HG03175 (cell line): Measurements from ENCODE around the gene RUNX1.

Source experiments
- ATAC-seq: cut with Tn5 transposase; IDR thresholded peaks from one replicate; pipeline ENCODE4 v1.9.1; 2021; ENCODE audit warnings: mild to moderate bottlenecking, moderate library complexity; ENCODE audit not compliant: unreplicated experiment

RUNX1 gene

DNA sequence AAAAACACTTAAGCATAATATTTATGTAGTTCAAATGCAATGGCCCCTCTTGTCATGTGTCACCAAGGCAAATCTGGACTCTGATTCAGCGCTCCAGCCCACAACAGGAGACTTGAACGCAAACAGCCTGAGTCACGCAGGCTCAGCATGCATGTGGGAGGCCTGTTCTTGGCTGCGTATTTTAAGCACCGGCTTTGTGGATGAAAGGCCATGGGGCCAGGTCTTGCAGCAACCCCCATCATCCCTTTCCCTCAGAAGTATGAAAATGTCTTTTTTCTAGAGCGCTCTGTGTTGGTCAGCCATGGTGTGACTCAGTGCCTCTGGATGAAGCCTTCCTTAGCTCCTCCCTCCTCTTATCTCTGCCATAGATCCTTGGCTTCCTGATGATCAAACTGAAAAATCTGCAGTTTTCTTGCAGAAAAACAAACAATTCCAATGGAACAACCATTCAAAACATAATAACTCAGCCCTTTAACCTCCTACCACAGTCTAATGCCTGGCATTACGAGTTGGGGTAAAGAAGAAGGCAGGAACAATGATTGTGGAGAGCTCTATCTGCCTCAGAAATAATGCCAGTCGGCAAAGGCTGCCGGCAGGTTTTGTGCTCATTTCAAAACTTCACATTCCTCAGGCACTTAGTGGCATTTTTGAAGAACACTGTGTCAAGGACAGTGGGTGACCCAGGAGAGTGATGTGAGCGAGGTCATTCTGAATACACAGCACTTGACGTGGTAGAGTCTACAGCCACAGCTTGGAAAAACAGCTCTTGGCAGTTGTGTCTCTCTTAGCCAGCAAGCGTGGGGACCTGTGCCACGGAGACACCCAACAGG, 212.8 kb downstream of the RUNX1 start:
- no peak for ATAC-seq

DNA sequence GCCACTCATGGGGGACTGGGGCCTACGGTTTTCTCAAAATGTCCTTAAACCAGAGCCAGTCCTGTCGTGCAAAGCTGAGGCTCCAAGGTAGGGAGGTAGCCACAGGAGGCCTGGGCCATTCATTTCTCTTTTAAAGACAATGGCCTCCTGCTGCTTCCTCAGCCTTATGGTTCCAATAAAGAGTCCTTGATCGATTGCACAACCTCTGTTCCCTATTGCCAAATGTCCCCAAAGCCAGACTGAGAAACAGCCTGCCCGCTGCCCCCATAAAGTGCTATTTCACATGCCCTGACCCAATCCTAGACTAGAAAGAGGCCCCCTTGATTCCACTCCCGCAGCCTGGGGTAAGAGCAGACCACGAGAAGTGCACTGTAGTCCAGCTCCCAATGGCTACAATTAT, 213.6 kb downstream of the RUNX1 start:
- ATAC-seq = no peak

DNA sequence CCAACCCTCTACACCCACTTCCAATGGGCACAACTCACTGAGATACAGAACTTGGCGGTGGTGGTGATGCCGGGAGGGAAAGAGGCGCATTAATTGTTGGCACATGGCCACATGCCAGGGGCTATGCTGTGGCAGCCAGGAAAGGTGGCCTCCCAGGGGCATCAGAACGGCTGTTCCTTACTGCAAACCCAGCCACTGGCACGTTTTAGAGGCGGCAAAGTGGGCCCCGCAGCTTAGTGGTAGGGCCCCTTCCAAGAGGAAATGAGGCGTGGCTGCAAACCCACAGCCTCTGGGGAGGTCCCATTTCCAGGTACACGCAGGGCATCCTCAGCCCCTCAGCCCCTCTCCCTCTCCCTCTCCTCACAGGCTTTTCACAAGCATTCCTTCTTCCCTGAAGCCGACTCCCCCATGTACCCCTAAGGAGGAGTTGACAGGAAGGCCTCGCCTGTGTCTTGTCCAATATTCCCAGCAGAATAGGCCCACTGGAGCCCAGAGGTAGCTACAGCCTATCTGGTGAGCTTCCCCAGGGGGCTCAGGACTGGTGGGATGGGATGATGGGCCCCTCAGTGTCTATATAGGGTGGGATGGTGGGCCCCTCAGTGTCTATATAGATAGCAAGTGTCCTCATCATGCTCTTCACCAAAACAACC, 214.1 kb downstream of the RUNX1 start:
- no peak for ATAC-seq

DNA sequence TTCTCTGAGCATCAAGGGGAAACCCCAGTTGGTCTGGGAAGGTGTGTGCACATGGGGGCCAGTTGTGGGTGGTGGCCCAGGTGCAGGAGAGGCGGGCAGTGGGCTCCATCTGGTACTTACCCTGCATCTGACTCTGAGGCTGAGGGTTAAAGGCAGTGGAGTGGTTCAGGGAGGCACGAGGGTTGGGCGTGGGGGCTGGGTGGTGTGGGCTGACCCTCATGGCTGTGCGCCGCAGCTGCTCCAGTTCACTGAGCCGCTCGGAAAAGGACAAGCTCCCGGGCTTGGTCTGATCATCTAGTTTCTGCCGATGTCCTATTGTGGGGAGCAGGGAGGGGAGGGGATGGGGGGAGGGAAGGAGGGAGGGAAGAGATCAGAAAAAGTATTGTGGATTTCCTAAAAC, 214.8 kb downstream of the RUNX1 start:
- no peak for ATAC-seq

DNA sequence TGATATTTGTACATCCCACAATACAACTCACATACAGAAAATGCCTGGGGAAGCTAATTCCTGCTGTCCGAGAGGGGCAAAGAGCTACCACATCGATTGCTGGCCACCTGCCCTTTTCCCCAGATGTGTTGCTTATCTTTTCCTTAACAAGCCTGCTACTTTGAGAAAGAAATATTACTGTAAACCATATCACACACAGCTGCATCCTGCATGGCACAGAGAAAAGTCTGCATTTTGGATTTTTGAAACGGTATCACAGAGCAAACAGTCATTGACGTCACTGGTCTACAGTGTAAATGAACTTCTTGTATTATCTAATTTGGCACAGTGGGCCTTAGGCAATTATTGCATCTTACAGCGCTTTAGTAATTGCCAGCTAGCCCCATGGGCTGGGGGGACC, 215.6 kb downstream of the RUNX1 start:
- no peak for ATAC-seq

DNA sequence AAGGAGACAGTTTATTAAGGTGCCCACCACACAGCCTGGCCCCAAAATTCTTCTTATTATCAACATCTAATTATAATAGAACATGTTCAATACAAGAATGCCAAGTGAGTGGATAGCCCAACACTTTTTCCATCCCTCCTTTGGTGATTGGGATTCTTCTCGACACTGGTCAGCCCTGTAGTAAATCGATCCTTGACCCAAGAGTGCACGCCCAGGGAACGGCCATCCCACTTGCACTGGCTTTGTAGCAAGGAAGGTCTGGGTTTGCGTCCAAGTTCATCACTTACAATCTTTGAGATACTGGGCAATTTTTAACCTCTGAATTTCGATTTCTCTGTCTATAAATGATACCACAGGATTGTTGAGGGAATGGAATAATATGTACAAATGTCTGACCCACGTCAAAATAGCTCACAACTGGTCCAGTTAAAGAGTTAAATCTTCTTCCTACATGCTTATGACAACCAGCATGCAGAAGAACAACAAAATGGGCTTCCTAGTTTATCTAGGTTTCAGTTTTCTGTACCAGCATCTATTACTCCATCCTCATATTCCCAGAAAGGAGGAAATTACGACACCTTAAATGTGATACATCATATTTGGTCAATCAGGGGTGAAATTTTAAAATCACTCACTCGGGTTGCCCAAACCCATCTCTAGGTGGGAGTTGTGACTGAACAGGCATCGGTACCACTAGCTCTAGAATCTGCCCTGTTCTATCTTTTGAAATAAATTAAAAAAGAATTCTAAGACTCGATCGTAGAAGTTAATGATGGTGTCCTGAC, 218.5 kb downstream of the RUNX1 start:
- no peak for ATAC-seq

DNA sequence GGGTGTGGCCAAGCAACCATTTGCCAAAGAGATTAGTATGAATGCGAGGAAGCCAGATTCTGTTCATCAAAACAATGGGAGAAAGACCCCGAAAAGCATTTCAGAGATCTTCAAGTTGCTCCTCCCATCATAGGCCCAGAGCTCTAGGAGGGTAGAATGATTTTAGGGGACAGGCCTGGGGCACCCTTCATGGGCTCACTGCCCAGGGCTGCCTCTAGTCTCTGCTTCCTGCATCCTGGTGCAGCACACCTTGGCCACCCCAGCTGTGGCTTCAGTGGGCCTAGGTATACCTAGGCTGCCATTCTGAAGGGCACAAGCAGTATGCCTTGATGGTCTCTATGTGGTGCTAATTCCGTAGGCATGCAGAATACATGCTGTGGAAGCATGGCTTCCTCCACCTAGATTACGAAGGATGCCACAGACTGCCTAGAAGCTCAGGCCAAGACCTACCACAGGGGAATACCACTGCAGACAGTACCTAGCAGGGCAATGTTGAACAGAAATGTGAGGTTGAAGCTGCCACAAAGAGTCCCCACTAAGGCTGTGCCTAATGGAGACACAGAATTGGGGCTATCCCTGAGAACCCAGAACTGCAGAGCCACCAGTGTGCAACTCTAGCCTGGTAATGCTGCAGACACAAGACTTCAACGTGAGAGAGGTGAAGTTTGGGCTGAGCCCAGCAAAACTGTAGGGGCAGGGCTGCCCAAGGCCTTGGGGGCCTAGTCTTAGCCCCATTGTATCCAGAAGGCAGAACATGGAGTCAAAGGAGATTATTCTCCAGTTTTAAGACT, 221.5 kb downstream of the RUNX1 start:
- no peak for ATAC-seq

DNA sequence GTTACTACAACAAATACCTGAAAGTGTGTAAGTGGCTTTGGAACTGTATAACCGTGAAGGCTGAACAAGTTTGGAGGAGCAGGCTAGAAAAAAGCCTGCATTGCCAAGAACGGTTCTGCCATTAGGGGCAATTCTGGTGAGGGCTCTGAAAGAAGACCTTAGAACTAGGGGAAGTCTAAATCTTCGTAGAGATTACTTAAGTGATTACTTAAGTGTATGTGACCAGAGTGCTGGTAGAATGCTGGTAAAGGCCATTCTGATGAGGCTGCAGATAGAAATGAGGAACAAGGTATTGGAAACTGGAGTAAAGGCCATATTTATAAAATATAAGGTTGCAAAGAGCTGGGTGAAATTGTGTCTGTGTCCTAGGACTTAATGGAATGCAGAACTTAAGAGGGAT, 222.3 kb downstream of the RUNX1 start:
- ATAC-seq = no peak

DNA sequence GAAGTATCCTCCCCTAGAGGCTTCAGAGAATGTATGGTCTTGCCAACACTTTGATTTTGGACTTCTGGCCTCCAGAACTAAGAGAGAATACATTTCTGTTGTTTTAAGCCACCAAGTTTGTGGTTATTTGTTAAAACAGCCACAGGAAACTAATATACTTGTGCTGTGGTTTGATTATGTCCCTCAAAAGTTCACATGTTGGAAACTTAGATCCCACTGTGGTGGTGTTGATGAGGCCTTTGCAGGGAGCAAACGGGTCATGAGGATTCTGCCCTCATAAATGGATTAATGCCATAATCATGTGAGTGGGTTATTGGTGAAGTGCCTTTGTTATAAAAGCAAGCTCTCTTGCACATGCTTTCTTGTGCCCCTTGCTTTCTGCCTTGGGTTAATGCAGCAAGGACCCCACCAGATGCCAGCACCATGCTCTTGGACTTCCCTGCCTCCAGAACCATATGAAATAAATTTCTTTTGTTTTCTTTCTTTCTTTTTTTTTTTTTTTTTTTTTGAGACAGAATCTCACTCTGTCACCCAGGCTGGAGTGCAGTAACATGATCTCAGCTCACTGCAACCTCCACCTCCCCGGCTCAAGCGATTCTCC, 223.1 kb downstream of the RUNX1 start:
- ATAC-seq = no peak

DNA sequence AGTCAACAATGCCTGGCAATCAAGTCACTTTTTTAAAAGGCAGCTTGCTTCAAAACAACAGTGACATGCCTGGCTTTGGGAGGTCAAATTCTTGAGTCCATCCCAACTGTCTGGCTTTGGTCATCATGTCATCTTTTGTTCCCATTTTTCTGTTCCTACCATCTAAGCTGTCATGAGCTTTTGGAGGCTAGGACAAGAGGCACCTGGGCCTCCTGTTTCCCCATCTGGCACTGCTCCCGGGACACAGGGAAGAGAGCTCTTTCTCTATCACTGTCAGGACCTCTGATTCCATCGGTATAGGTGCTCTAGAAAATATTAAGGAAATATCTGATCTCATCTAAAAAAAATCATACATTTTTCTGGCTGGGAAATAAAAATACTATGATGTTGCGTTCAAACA, 224.0 kb downstream of the RUNX1 start:
- no peak for ATAC-seq

DNA sequence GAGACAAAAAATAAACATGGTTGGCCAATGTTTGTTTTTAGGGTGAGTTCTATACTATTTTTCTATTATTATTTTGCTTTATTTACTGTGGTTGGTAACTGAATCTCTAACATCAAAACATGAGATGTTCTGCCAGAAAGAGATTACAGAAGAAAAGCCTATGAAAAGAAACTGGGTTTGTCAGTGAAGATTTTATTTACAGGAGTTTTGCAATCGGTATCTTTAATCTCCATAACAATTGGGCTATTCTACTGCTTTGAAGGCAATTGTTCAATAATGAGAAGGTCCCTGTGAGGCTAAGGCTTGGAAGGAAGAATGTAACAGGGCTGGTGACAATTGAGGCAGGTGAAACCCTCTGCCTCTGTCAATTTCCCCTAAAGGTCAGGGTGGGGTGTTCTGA, 224.8 kb downstream of the RUNX1 start:
- no peak for ATAC-seq

DNA sequence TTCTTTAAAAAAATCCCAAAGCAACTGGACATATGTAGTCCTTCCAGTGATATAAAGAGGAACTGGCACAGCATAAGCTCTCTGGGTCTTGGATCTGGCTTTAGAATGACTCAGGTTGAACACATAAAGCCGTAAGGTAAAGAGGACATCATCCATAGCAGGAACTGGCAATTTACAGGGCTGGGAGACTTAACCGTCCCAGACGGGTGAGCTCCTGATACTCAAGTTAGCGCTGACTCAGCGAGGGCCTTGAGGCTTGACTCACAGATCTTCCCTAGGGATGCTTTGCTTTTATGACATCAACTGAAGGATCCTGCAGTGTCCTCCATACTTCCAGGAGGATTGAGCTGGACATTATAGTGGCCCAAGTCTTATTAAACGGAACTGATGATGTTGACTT, 226.2 kb downstream of the RUNX1 start:
- no peak for ATAC-seq

DNA sequence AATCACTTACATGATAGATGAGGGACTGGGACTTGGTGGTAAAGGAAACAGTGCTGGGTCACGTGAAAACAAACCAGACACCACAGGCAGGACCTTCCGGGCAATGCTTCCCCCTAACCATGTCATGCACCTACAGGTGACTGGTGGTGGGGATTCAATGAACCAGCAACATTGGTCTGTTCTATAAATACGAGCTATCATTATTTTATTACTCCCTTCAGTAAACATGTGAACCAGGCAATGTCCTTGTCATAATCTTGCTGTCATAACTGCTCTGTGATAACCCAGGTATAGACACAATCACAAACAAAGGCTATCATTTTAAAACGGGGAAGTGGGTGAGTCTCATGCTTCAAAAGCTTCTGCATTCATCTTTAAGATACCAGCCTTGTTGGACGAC, 226.9 kb downstream of the RUNX1 start:
- no peak for ATAC-seq

DNA sequence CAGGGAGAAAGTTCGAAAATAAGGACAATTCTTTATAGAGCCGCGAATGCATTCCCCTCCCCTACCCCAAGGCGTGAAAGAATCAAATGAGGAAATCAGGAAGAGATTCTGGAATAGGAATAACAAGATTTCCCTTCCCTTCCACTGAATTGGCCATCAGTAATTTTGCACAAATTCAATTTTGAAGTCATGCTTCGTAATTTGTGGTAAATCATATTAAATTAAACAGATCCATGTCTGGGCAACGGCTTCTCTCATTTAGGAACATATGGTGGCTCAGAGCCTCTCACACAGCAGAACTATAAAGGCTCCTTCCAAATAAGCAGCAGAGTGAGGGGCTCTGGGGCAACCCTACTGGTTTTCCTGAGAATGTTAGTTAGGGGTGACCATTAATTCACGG, 227.4 kb downstream of the RUNX1 start:
- ATAC-seq = no peak

DNA sequence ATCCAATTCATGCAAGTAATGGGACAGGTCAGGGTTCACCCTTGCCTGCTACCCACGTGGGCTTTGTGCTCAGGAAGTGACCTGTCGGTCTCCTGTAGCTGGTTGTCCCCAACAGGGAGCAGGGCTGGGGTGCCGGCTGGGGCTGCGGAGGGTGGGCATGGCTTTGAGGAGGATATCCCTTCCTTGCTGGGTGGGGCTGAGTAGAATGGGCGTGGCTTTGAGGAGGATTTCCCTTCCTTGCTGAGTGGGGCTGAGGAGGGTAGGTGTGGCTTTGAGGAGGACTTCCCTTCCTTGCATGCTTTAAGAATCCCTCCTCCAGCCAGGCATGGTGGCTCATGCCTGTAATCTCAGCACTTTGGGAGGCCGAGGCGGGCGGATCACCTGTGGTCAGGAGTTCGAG, 229.1 kb downstream of the RUNX1 start:
- ATAC-seq = no peak

DNA sequence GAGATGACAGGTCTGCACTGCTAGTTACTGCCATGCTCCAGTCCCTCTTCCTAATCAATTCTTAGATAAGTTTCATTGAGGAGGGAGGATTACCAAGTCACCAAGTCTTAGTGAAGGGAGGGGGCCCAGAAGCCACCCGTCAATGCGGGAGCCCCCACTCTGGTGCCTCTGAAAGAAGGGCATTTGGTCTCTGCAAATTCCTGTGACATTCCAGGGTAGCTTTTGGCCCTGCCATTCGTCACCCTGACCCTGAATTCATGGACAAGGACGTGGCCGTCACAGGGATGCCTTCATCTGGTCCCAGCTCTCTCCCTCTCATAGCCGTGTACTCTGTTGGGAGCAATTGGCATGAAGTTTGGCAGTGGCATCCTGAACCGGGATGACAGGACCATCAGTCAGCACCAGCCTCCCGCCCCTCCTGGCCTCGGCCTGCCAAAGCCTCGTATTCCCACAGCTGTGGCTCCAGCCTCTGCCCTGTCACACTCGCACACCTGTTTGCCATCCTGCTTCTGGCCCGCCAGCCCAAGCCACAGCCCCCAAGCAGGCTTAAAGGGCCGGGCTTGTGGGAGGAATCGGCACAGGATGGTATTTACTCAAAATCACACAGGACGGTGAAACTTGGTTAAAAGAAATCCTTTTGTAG, 229.6 kb downstream of the RUNX1 start:
- no peak for ATAC-seq

DNA sequence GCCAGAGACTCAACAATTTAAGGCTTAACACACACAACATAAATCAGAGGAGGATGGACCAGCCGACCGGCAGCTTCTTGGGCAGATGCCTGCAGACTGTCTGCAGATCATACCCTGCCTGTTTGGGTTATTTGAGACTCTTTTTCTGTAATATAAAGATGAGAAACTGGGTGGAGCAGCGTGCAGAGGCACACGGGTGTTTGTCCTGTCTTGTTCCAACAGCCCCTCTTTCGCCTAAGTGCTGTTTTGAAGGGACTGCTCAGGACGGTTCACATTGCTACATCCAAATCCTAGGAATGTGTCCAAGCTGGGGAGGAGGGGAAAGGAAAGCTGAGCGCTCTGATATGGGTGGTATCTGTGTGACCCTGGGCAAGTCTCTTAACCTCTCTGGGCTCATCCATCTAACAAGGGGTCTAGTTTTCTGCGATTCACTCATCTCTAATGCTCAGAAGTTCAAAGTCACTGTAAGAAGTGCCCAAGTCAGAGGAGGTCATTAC, 230.4 kb downstream of the RUNX1 start:
- ATAC-seq = no peak

DNA sequence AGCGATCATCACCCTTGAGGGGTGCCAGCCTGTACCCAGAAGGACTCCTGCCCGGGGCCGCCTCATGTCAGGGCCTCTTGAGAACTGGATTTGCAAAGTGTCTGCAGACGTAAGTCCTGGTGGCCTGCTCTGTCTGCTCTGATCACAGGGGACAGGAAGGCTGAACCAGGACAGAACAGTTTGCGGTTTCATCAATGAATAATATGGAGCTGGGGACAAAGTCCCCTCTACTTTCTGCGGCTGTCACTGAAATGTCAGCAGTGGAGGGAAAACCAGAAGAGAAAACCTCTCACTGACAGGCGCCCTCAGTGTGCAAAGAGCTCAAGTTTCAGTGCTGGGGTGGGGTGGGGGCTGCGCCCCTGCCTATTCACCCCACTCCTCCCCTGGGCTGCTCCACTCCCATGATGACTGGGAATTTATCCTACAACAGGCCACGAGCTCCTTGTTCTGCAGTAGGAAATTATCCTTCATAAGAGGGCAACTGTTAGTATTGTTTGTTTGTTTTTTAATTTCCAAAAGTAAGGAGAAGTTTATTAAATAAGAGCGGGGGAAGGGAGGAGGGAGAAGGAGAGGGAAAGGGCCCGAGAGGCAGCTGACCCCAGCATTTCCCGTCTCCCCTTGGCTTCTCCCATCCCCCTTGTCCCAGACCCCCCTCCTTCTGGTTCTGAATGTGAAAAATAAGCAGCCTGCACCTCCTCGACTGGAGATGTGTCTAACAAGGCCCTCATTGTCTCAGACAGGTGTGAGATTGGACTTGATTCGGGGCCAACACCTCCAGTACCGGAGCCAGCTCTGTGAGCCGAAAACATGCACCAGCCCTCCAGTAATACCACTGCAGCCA, 231.1 kb downstream of the RUNX1 start:
- no peak for ATAC-seq
